ENCODE results near the gene PEX6.
A peak's percentile ranks its signal among the peaks of the same experiment; 100 is the strongest.

The PEX6 gene

GRCh38 chr6:42961020-42961470 lies 17.9 kb downstream of the PEX6 start:
- no peak for TF ChIP-seq PATZ1 (CRISPR knock-in tag; IDR thresholded peaks at IDR 0.05; ENCODE audit: borderline replicate concordance)
- no peak for TF ChIP-seq GLIS3 (CRISPR knock-in tag; IDR thresholded peaks at IDR 0.05)
- TF ChIP-seq TSHZ2 (CRISPR knock-in tag; IDR thresholded peaks at IDR 0.05): no peak
- no peak for TF ChIP-seq ZNF8 (CRISPR knock-in tag; IDR thresholded peaks at IDR 0.05)
- no peak for TF ChIP-seq TOX (CRISPR knock-in tag; IDR thresholded peaks at IDR 0.05; ENCODE audit: borderline replicate concordance)
- TF ChIP-seq ZNF70 (CRISPR knock-in tag; IDR thresholded peaks at IDR 0.05): no peak
- TF ChIP-seq BACH2 (CRISPR knock-in tag; IDR thresholded peaks at IDR 0.05; ENCODE audit: borderline replicate concordance): no peak
- TF ChIP-seq ZNF565 (CRISPR knock-in tag; conservative IDR thresholded peaks at IDR 0.05; ENCODE audit: low read depth): no peak
- no peak for TF ChIP-seq ISL1 (CRISPR knock-in tag; IDR thresholded peaks at IDR 0.05)
- TF ChIP-seq CREB5 (CRISPR knock-in tag; IDR thresholded peaks at IDR 0.05; ENCODE audit: low read depth): no peak
- TF ChIP-seq ZC3H10 (CRISPR knock-in tag; IDR thresholded peaks at IDR 0.05): no peak
- no peak for TF ChIP-seq ARNTL (CRISPR knock-in tag; IDR thresholded peaks at IDR 0.05; ENCODE audit: borderline replicate concordance, low read depth)
- no peak for TF ChIP-seq CSRNP3 (CRISPR knock-in tag; IDR thresholded peaks at IDR 0.05)
- no peak for TF ChIP-seq OSR1 (CRISPR knock-in tag; IDR thresholded peaks at IDR 0.05)
- no peak for TF ChIP-seq RARB (CRISPR knock-in tag; IDR thresholded peaks at IDR 0.05)
- no peak for TF ChIP-seq ZFP30 (CRISPR knock-in tag; IDR thresholded peaks at IDR 0.05)
- TF ChIP-seq ESRRG (CRISPR knock-in tag; IDR thresholded peaks at IDR 0.05): no peak
- TF ChIP-seq PPARA (CRISPR knock-in tag; IDR thresholded peaks at IDR 0.05; ENCODE audit: borderline replicate concordance): no peak
- TF ChIP-seq, protein P1, sequence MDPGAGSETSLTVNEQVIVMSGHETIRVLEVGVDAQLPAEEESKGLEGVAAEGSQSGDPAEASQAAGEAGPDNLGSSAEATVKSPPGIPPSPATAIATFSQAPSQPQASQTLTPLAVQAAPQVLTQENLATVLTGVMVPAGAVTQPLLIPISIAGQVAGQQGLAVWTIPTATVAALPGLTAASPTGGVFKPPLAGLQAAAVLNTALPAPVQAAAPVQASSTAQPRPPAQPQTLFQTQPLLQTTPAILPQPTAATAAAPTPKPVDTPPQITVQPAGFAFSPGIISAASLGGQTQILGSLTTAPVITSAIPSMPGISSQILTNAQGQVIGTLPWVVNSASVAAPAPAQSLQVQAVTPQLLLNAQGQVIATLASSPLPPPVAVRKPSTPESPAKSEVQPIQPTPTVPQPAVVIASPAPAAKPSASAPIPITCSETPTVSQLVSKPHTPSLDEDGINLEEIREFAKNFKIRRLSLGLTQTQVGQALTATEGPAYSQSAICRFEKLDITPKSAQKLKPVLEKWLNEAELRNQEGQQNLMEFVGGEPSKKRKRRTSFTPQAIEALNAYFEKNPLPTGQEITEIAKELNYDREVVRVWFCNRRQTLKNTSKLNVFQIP (CRISPR knock-in tag; IDR thresholded peaks at IDR 0.05; ENCODE audit: borderline replicate concordance, low read depth): no peak
- no peak for ATAC-seq

GRCh38 chr6:42960243-42961019 lies 18.6 kb downstream of the PEX6 start, which contains the start of gene GNMT:
GNMT (plus strand) TSS chr6:42960754; CDS start chr6:42960768, 14 bp downstream.
- ATAC-seq: peak; percentile 55
- TF ChIP-seq RARB (CRISPR knock-in tag; IDR thresholded peaks at IDR 0.05) (no peak), SNAI2 (CRISPR knock-in tag; IDR thresholded peaks at IDR 0.05) (no peak), ZC3H10 (CRISPR knock-in tag; IDR thresholded peaks at IDR 0.05) (no peak), CSDC2 (CRISPR knock-in tag; IDR thresholded peaks at IDR 0.05) (no peak), ZNF565 (CRISPR knock-in tag; conservative IDR thresholded peaks at IDR 0.05; ENCODE audit: low read depth) (no peak), ESRRG (CRISPR knock-in tag; IDR thresholded peaks at IDR 0.05) (no peak), TSHZ2 (CRISPR knock-in tag; IDR thresholded peaks at IDR 0.05) (no peak), ZFP3 (CRISPR knock-in tag; IDR thresholded peaks at IDR 0.05) (no peak), CSRNP3 (CRISPR knock-in tag; IDR thresholded peaks at IDR 0.05) (no peak), ZNF70 (CRISPR knock-in tag; IDR thresholded peaks at IDR 0.05) (no peak)
- TF ChIP-seq, protein P1 (CRISPR knock-in tag; IDR thresholded peaks at IDR 0.05; ENCODE audit: borderline replicate concordance, low read depth): no peak
